Testis (tissue), 2 donors: Measurements from ENCODE around the gene PTPRD.
"Not testable (repeated sequence)": the region's sequence is repeated elsewhere in the genome, so short reads cannot be mapped to it uniquely, and the experiment has no call there.

ENCODE experiments used
- POLR2A ChIP-seq: fragments of 450-650 bp; IDR thresholded peaks from one replicate; pipeline ENCODE4 v1.6.1; 2017; ENCODE audit warnings: antibody characterized with exemption, mild to moderate bottlenecking, moderate library complexity
- TF ChIP-seq, protein P1 (sequence below), 3 experiments: fragments of 450-650 bp in 2 of 3; fragments of 200-600 bp in 1 of 3; sonication (generic) in 1 of 3; IDR thresholded peaks; one replicate each; pipeline ENCODE4 v1.5.1; 2016 to 2019; ENCODE audit warnings: antibody characterized with exemption in 3 of 3, mild to moderate bottlenecking in 2 of 3, moderate library complexity in 1 of 3

DNA sequence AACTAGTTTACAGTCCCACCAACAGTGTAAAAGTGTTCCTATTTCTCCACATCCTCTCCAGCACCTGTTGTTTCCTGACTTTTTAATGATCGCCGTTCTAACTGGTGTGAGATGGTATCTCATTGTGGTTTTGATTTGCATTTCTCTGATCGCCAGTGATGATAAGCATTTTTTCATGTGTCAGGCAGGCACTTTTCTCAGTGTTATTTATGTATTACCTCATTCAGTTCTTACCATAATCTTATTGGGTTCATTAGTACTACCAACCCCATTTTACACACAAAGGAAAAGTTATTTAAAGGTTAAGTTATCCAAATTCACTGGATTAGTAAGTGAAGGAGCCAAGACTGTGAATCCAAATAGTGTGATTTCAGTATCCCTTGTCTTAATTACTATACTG lies 1644.5 kb downstream of the PTPRD start:
- TF ChIP-seq, protein P1, sequence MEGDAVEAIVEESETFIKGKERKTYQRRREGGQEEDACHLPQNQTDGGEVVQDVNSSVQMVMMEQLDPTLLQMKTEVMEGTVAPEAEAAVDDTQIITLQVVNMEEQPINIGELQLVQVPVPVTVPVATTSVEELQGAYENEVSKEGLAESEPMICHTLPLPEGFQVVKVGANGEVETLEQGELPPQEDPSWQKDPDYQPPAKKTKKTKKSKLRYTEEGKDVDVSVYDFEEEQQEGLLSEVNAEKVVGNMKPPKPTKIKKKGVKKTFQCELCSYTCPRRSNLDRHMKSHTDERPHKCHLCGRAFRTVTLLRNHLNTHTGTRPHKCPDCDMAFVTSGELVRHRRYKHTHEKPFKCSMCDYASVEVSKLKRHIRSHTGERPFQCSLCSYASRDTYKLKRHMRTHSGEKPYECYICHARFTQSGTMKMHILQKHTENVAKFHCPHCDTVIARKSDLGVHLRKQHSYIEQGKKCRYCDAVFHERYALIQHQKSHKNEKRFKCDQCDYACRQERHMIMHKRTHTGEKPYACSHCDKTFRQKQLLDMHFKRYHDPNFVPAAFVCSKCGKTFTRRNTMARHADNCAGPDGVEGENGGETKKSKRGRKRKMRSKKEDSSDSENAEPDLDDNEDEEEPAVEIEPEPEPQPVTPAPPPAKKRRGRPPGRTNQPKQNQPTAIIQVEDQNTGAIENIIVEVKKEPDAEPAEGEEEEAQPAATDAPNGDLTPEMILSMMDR (IDR thresholded peaks at IDR 0.05): not testable (repeated sequence)
- TF ChIP-seq POLR2A: not testable (repeated sequence)
